Vagina (tissue), 2 donors: ENCODE measurements around the gene PPEF1.

Experiments used
- POLR2A ChIP-seq, 2 donors: fragments of 450-650 bp; IDR thresholded peaks; one replicate each; pipeline ENCODE4 v1.6.1; 2017; ENCODE audit warnings: antibody characterized with exemption in 2 of 2, mild to moderate bottlenecking in 2 of 2, moderate library complexity in 2 of 2
- TF ChIP-seq, protein P1 (sequence below), 3 experiments: fragments of 450-650 bp in 2 of 3; fragments of 200-600 bp in 1 of 3; sonication (generic) in 1 of 3; IDR thresholded peaks; one replicate each; pipeline ENCODE4 v1.5.1; 2017 to 2019; ENCODE audit warnings: antibody characterized with exemption in 3 of 3, mild to moderate bottlenecking in 2 of 3, moderate library complexity in 2 of 3

- TF ChIP-seq, protein P1, sequence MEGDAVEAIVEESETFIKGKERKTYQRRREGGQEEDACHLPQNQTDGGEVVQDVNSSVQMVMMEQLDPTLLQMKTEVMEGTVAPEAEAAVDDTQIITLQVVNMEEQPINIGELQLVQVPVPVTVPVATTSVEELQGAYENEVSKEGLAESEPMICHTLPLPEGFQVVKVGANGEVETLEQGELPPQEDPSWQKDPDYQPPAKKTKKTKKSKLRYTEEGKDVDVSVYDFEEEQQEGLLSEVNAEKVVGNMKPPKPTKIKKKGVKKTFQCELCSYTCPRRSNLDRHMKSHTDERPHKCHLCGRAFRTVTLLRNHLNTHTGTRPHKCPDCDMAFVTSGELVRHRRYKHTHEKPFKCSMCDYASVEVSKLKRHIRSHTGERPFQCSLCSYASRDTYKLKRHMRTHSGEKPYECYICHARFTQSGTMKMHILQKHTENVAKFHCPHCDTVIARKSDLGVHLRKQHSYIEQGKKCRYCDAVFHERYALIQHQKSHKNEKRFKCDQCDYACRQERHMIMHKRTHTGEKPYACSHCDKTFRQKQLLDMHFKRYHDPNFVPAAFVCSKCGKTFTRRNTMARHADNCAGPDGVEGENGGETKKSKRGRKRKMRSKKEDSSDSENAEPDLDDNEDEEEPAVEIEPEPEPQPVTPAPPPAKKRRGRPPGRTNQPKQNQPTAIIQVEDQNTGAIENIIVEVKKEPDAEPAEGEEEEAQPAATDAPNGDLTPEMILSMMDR (IDR thresholded peaks at IDR 0.05): no peak
- no peak for TF ChIP-seq POLR2A (IDR thresholded peaks at IDR 0.05)
Observed at GRCh38 chrX:18825375-18825774, 117.9 kb downstream of the PPEF1 start.
